Stimulated activated CD4-positive, alpha-beta T cell treated with anti-CD3 and anti-CD28 coated beads, Interleukin-15, amount 100 ng/mL, for 1 hour (primary cell): ENCODE data around the gene CALN1.
A peak's percentile ranks its signal among the peaks of the same experiment; 100 is the strongest.
"Not testable (repeated sequence)": the region's sequence is repeated elsewhere in the genome, so short reads cannot be mapped to it uniquely, and the experiment has no call there.

Experiments
- DNase-seq, 2 donors: peaks; one replicate each; pipeline ENCODE4 v3.0.0-alpha.2; 2020; ENCODE audit warnings: low read depth in 1 of 2, low spot score in 1 of 2

Gene CALN1

GRCh38 chr7:71754828-71755227 lies 657.3 kb downstream of the CALN1 start:
- no peak for DNase-seq

- DNase-seq: no peak
These were observed 658.0 kb downstream of the CALN1 start for GRCh38 chr7:71753956-71754664.

- no peak for DNase-seq
These were observed 658.9 kb downstream of the CALN1 start for GRCh38 chr7:71753236-71753635.

GRCh38 chr7:71752171-71752935 lies 659.8 kb downstream of the CALN1 start:
- no peak for DNase-seq

- DNase-seq: no peak
These were observed 661.8 kb downstream of the CALN1 start for GRCh38 chr7:71750290-71750689.

- no peak for DNase-seq
These were observed 666.1 kb downstream of the CALN1 start for GRCh38 chr7:71746006-71746405.

GRCh38 chr7:71740174-71740560 lies 672.0 kb downstream of the CALN1 start:
- DNase-seq: no peak

GRCh38 chr7:71739520-71740173 lies 672.5 kb downstream of the CALN1 start:
- no peak for DNase-seq

- DNase-seq: not testable (repeated sequence)
These were observed 674.1 kb downstream of the CALN1 start for GRCh38 chr7:71737931-71738540.

- no peak for DNase-seq
These were observed 676.1 kb downstream of the CALN1 start for GRCh38 chr7:71735961-71736556.

- peak in 1 of 2 donors; percentile 47 for DNase-seq
These were observed 678.8 kb downstream of the CALN1 start for GRCh38 chr7:71733107-71733870.

GRCh38 chr7:71731740-71732139 lies 680.4 kb downstream of the CALN1 start:
- no peak for DNase-seq
